GM19099 (cell line): ENCODE data around the gene TFAP2A.
A peak's percentile ranks its signal among the peaks of the same experiment; 100 is the strongest.

ENCODE experiments used
- POLR2A ChIP-seq: IDR thresholded peaks from 3 replicates; pipeline ENCODE4 v1.6.1; 2011; ENCODE audit warnings: low read depth; ENCODE audit not compliant: insufficient read length; ENCODE audit errors: extremely low read depth

Gene TFAP2A

DNA sequence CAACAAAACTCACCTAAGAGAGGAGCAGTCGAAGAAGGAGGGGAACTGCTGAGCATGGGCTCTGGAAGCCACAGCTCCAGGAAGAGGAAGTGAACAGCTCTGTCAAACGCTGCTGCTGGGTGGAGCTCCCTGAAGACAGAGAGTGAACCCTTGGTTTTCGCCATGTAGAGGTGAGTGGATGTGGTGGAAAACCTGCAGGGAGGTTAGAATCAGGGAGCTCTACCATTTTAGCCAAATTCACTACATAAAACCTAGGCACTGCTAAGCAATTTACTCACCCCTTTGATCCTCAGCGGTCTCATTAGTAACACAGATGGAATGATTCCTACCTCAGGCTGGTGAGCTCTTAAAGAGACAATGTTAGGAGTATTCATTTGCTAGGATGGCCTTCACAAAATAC is 19.4 kb upstream of the TFAP2A start:
- TF ChIP-seq POLR2A, result no peak

DNA sequence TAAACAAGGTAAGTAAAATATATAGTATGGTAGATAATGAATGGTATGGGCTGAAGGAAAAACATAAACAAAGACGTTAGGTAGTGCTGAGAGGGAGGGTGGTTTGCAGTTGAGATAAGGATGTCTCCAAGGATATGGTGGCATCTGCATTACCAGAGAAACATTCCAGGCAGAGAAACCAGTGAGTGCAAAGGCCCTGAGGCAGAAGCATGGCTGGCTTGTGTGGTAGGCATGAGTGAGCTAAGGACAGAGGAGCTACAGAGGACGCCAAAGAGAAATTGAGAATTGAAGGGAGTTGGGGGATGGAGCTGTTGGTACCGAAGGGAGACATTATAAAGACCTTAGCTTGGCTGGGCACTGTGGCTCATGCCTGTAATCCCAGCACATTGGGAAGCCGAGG is 18.4 kb upstream of the TFAP2A start:
- TF ChIP-seq POLR2A, result no peak

GRCh38 chr6:10431423-10432164 is 16.7 kb upstream of the TFAP2A start:
- no peak for TF ChIP-seq POLR2A

- TF ChIP-seq POLR2A, result no peak
These were observed 15.0 kb upstream of the TFAP2A start for GRCh38 chr6:10429638-10430427.

GRCh38 chr6:10426781-10427279 is 12.0 kb upstream of the TFAP2A start:
- TF ChIP-seq POLR2A, result no peak

DNA sequence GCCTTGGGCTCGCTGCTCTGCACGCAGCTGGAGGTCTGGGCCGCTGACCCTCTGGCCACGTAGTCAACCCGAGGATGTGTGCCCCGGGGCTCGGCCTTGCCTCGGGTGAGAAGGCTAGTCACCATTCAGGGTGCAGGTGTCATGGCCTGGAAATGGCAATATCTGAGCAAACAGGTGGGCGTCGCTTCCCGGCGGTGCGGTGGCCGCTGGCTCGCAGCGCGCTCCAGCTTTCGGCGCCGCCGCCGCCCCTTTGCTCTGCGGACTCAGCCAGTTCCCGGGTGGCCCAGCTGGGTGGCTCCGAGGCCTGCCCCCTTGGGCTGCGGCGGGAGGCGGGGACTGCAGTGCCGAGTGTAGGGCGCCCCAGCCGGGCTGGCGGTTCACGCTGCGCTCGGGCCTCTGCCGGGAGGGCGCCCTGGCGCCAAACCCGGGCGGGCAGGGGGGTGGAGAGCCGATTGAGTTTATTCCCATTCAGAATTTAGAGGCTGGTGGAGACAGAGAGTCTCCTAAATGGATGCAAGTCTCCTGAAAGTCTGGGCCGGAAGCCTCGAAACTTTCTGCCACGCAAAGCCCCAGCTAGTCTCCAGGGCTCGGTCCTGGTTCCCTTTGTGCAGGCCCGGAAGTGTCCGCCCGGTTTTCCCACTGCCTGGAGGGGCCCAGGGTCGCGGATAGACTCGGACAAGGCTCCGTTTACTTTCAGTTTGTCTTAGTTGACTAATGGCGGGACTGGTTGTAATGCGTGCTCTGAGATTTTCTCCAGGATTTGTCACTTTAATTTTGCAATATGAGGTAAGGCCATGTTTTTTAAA is 11.3 kb upstream of the TFAP2A start:
- TF ChIP-seq POLR2A, result peak; percentile 33

DNA sequence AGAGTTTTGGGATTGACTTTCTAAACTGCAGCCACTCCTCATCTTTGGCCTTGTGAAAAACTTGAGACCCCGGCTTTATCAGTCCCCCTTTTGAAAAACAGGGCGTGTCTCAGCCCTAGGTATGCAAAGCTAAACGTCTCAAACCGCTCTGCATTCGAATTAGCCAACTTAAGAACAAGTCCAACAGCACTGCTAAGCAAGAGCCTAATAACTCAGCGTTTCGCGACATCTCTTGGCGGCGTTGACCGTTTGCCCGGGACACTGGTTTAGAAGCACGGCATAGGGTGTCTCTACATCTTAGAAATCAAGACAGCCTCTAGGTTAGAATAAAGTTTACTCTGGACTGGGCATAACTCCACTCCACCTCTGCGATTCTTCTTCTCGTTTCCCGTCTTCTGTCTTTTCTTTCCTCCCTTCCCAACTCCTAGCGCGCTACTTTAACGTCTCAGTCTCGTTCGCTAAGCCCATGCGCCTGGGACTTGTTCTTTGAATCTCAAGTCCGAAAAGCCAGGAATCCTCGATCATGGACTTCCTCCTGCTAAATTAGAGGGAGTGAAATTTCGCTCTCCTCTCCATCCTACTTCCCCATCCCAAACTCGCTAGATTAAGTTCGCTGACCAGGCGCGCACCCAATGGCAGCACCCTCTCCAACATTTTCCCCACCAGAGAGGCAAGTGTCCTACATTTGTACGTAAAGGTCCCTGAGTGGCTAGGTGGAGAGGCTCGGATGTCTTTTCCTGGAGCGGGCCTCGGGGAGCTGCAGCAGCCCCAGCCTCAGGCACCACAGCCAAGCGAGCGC is 10.5 kb upstream of the TFAP2A start:
- no peak for TF ChIP-seq POLR2A

DNA sequence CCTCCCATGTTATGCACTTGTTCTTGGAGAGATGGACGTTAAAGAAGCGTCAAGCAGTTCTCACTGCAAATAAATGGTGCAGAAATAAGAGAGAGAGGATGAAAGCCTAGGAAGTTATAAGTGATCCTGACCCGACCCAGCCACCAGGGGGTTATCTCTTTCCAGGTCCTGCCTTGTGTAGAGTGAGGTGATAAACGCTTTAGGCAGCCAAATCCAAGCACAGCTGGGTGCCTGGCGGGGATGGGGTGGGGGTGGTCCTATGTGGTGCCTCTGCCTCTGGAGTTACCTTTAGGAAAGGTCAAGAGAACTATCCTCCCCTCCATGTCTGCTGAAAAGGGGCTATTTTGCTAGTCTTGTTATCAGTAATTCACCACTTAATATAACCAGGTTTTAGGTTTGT is 9.2 kb upstream of the TFAP2A start:
- no peak for TF ChIP-seq POLR2A

DNA sequence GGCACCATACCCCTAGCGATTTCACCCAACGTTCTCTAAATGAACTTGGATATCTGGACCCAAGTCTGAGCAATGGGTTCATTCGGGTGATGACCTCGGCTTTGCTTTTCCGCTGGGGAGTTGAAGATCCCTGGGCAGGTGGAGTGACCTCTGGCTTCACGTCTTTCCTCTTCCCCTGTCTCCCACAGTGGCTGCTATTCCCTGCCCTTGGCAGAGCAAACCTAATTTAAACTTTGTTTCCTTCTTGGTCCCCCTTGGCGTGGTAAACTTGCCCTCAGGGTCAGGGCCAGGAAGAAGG is 7.8 kb upstream of the TFAP2A start:
- no peak for TF ChIP-seq POLR2A

DNA sequence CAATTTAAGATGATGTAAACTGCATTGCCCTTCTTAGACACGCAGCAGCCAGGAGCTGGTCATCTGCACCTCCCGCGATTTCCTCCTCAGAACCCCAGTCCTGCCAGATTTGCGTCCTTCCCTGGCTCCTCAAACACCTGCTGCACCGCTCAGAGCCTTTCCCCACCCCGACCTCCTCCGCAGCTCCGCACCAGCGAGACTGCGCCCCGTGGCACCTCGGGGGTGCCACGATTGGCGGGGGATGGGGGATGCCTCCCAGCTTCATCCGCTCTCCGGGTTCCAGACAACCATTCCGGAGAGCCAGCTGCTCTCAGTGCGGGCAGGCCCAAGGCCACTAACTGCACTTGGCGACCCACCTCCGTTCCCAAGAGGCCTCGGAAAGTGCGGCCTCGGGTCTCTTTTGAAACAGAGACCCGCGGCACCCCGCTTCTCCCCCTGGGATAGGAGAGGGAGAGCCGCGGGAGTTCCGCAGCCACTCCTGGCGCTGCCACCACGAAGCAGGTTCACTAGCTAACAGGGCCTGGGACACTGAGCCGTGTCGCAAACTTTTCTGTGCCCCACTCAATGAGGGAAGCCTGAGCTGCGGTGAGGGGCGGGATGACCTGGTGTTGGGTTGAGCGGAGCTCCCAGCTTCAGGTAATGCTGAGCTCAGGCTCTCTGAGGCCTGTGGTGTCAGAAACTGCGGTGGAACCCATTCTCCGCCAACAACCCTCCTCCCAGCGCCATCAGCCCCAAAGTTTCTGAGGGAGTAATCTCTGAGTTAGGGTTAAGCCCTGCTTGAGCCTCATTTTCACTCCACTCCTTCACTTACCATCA is 7.3 kb upstream of the TFAP2A start:
- TF ChIP-seq POLR2A, result no peak

GRCh38 chr6:10421158-10421920 is 6.5 kb upstream of the TFAP2A start:
- TF ChIP-seq POLR2A, result no peak

DNA sequence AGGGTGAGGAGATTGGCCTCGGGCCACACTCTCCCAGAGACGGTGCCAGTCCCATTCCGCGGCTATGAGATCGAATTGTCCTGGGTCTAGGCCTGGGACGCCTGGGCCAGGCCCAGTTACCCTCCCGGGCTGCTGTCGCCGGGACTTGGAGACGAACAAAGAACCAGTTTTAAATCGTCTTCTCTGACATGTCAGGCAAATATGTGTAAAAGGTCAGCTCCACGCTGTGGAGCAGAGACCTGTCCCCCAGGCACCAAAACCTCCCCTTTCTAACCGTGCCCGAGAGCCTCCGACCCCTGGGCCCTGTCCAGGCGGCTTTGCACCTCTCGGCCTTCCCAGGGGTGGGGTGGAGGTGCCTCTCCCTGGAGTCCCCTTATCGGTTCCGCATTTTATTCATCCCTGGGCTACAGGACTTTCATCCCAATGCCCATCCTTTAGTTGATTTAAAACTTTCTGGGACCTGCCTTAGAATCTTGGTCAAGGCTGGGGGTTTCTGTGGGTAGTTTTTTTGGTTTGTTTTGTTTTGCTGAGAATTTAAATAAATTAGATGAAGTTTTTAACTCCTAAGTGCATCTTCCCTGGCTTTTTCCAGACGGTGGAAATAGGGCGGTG is 5.8 kb upstream of the TFAP2A start:
- TF ChIP-seq POLR2A, result no peak

GRCh38 chr6:10419749-10420545 is 5.1 kb upstream of the TFAP2A start:
- no peak for TF ChIP-seq POLR2A
